HG03280 (cell line): Measurements from ENCODE around the gene EFCAB6.

ENCODE experiments used
- ATAC-seq: cut with Tn5 transposase; IDR thresholded peaks from one replicate; pipeline ENCODE4 v1.9.1; 2021; ENCODE audit warnings: mild to moderate bottlenecking, moderate library complexity; ENCODE audit not compliant: unreplicated experiment

EFCAB6 gene, protein sequence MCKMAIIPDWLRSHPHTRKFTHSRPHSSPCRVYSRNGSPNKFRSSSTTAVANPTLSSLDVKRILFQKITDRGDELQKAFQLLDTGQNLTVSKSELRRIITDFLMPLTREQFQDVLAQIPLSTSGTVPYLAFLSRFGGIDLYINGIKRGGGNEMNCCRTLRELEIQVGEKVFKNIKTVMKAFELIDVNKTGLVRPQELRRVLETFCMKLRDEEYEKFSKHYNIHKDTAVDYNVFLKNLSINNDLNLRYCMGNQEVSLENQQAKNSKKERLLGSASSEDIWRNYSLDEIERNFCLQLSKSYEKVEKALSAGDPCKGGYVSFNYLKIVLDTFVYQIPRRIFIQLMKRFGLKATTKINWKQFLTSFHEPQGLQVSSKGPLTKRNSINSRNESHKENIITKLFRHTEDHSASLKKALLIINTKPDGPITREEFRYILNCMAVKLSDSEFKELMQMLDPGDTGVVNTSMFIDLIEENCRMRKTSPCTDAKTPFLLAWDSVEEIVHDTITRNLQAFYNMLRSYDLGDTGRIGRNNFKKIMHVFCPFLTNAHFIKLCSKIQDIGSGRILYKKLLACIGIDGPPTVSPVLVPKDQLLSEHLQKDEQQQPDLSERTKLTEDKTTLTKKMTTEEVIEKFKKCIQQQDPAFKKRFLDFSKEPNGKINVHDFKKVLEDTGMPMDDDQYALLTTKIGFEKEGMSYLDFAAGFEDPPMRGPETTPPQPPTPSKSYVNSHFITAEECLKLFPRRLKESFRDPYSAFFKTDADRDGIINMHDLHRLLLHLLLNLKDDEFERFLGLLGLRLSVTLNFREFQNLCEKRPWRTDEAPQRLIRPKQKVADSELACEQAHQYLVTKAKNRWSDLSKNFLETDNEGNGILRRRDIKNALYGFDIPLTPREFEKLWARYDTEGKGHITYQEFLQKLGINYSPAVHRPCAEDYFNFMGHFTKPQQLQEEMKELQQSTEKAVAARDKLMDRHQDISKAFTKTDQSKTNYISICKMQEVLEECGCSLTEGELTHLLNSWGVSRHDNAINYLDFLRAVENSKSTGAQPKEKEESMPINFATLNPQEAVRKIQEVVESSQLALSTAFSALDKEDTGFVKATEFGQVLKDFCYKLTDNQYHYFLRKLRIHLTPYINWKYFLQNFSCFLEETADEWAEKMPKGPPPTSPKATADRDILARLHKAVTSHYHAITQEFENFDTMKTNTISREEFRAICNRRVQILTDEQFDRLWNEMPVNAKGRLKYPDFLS (N-terminal part only)

DNA sequence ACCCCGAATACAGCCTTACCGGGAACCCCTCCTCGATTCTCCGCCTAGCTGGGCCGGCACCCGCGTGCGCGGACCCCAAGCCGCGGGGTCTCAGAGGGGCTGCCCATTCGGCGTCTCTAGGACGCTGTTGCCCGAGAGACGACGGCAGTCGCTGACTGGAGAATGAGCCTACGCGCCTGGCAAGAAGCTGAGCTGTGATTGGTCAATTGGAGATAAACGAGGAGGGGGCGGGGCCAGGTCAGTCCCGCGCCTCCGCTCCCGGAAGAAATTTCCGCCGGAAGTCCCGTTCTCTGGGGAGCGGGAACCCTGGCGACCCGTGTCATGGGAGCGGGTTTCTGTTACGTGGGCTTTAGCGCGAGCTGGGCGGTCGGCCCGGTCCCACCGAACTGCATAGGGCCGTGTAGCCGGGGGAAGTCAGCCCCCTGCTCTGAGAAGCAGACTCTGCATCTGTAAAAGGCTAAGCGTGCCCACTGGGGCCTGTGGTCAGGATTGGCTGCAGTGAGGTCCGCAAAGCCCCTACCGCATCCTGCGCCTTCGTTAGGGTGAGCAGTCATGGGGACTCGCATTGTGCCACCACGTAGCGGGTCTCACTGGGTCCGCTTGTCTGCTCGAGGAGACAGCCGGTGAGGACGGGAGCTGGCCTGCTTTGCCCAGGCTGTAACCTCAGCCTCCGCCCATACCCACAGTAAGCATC, at the start of gene EFCAB6:
EFCAB6 (minus strand) TSS at position 157 of the 694 bp plus-strand sequence. CDS start 29,987 bp downstream, outside the sequence.
- peak; percentile 89 for ATAC-seq

DNA sequence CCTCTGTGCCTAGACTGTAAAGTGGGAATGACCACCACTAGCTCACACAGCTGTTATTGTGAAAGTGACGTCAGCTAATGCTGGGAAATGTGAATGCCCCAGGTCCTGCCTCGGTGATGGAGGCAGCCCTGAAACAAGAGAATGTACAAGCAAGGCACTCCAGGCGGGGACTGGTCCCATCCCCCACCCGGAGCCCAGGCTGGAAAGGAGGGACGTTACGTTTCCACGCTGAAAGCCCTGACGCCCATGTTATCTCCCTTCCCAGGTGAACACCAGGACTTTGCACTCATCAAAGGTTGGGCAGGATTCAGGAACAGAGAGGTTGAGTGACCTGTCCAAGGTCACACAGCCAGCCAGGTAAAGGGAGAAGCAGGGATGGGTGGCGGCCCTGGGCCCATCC, 49.4 kb upstream of the EFCAB6 start:
- ATAC-seq: no peak

DNA sequence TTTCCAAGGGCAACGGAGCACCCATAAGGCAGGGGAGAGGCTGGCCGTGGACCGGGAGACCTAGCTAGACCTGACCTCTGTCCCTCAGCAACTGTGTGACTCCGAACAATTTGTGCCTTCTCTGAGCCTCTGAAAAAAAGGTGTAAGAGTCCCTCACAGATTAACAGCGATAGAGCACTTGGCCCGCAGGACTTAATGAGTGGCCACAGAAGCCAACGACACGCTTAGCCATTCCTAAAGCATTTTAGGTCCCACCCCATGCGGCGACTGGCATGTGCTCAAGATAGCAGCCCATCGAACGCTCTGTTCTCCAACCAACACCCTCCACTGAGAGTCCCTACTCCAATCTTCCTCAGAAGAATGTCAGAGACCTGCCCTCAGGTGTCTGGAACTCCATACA, 48.7 kb upstream of the EFCAB6 start:
- ATAC-seq: no peak

DNA sequence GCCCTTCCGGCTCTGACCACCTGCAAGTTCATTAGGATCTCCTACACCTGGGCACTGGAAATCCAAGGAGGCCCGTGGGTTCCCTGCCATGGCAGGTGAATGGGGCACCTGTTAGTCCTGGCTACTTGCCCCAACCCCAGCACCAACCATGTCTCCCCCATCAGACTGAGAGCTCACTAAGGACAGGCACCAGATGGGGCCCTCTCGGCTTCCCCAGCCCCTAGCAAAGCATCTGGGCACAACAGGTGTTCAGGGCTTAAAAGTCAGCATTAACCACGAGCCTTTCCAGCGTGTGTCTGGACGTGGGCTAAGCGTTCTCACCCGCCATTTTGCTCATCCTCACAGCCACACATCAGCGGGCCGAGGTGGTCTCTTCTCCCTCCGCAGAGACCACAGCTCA, 48.0 kb upstream of the EFCAB6 start:
- ATAC-seq: no peak

DNA sequence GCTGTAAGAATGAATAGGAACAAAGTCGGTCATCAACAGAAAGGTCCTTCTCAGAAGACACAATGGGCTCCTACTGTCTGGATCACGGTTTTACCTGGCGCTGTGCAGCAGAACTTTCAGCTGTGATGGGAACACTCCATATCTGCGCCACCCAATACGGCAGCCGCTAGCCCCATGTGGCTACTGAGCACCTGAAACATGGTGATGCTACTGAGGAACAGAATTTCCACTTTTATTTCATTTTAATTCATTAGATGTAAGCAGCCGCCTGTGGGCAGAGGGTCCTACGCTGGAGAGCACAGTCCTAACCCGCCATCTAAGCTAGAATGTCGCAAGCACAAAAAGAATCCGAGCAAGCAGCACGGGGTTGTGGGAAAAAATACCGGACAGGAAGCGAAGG, 47.5 kb upstream of the EFCAB6 start:
- ATAC-seq: no peak

DNA sequence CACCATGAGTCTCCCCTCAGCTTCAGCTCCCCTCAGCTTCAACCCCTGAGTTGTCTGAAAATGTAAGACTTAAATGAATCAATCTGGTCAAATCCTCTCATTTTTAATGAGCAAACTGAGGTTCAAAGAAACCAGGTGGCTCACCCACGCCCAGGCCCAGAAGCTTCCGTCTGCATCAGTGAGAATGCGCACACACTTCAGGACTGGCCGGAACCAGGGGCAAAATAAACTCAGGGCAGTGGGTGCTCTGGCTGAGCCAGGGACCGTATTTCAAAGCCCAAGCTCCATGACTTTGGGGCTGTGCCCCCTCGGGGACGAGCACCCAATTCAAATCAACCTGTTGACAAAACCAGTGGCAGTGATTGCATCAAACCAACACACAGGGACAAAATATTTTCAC, 47.1 kb upstream of the EFCAB6 start:
- ATAC-seq: no peak

DNA sequence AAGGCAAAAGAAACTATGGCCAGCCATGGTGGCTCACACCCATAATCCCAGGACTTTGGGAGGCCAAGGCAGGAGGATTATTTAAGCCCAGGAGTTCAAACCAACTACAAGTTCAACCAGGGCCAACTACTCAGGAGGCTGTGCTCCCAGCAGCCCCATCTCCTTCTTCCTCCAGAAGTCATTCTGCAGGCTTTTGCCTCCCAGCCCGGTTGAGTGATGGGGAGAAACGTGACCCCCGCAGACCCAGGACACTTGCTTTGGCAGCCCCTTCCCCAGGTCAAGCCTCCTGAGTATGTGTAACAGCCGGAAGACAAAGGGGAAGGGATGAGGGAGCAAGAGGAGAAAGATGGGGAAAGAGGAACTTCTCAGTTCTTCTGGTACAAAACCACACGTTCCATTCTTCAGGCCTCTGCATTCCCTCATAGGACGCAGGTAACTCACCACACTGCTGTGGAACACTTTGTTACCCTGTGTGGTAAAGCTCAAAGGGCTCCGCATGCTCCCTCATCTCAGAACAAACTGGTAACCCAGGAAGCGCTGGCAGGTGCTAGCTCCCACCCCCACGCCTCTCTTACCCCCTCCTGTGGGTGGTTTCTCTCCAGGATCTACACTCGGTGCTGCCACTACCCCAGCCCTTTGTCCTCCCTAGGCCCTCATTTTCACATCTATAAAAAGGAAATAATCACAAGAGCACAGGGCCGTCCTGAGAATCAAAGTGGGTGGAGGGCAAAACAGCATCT, 46.2 kb upstream of the EFCAB6 start:
- no peak for ATAC-seq

DNA sequence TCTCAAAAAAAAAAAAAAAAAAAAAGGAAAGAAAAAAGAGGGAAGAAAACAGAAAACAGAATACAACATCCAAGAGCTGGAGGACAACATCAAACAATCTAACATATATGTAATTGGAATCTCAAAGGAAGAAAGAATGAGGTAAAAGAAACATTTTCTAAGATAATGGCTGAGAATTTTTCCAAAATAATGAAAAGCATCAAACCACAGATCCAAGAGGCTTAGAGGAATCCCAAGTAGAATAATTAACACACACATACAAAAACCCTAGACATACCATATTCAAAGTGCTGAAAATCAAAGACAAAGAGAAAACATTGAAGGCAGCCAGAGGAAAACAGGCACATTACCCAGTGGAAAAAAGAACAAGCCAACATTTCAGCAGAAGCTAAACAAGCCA, 45.3 kb upstream of the EFCAB6 start:
- ATAC-seq: no peak

DNA sequence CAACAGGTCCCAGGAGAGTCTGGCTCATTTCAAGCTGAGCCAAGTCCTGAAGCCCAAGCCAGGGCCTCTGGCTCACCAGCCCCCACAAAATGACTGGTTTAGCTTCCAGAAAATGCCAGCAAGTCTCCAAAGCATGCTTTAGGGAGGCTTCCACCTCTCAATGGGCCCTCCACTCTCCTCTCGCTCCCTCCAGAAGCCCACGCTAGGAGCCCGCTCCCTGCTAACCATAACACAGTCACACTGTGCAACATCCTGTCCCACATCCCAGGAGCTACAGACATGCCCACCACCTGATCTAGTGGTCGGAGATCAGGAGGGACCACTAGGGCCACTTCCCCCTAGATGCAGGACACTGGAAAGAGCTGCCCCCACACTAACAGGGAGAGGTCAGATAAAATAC, 43.3 kb upstream of the EFCAB6 start:
- no peak for ATAC-seq

DNA sequence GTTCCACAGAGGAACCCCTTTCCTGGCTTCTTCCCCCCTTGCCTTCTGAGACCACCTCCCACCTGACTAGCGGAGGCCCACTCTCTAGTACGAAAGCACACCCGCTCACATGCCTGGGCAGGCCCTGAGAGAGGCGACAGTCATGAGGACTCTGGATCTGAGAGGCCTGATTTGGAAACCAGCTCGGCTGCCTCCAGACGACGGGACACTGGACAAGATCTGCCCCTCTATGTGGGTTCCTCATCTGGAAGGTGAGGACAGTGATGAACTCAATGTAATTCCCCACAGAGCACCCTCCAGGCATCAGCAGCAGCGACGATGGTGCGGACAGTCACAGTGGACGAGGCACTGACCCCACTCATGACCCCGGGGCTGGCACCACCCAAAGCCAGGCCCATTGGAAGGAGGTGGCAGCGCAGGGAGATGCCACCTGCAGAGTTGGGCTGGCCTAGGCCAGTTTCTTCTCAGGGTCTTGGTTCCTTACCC, 42.7 kb upstream of the EFCAB6 start:
- no peak for ATAC-seq

DNA sequence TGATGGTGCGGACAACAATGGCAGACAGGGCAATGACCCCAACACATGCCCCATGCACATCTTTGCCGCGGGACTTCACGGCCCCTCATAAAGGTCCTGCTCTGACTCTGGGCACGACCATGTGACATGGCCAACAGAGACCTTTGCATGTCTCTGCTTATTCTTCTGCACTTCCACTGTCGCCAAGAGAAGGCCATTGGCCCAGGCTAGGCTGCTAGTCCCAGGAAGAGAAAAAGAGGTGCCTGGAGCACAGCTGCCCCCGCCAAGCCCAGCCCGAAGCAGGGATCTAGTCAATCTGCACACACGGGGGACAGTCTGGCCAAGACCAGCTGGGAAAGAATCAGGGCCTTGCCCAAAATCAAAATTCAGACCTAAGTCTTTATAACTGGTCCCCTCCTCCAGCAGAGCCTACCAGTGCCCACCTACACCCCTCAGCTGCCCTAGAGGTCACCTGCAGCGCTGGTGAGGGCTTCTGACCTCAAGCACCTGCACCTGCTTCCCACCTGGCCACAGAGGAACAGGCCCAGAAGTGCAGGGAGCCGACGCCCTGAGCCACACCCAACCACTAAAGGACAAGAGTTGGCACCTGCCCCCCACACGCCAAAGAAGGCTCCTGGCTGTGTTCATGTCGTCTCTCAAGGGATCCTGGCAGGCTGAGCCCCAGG, 42.1 kb upstream of the EFCAB6 start:
- ATAC-seq: no peak

DNA sequence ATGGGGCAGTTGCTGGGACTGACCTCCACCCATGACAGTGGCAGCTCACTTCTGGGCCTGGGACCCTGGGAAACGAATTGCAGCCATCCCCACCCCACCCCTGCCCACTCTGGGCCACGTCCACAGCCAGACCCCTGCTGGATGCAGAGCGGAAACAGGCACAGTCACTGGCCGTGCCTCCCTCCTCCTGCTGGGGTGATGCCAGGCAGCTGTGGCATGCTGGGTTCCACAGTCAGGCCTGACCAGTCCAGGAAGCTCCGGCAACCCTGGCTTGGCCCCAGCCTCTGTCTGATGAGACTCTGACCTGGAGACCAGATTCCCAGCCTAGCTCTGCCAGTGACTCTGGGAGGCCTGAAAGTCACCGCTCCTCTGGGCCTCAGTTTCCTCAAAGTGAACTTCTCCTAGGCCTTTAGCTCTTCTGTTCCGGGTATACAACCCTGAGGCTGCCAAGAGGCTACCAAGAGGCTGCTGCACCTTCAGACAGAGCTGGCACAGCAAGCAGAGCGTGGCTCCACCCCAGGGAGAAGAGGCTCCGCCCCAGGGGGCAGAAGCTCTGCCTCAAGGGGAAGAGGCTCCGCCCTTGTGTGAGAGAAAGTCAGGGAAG, 41.3 kb upstream of the EFCAB6 start:
- no peak for ATAC-seq

DNA sequence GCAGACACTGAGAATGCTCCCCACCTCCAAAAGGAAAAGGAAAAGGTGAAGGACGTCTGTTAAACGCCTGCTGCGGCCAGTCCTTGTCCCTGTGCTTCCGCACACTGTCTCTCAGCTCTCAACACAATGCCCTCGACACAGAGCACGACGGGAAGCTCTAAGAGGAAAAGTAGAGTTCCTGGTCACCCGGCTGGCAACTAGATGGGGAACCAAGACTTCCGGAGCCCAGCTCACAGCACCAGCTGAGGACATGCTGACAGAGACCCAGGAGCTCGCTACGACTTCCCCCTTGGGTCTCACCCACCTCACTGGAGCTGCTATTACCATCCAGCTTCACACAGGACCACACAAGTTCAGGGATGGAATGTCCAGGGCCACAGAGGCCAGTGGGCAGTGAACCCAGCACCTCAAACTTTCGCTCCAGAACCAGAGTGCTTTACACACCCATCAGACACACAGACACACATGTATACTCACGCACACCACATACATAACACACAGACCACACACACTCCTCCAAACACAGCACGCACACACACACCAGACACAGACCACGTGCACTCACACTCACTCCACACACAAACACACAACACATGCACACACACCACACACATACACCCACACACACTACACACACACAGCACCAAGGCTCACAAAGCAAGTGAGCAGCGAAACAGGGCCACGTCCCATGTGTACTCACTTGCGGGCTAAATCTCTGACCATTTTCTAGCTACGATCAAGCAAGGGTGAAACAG, 40.6 kb upstream of the EFCAB6 start:
- no peak for ATAC-seq

DNA sequence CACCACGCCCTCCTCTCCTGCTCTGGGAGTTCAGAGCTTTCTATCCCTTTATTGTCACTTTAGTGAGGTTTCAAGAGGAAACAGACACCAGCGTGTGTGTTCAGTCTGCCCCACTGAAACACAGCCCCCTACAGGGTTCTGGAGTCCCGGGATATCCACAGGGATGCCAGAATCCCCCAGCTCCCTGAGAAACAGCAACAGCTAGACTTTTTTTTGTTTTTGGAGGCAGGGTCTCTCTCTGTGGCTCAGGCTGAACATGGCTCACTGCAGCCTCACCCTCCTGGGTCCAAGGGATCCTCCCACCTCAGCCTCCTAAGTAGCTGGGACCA, 39.8 kb upstream of the EFCAB6 start:
- ATAC-seq: no peak

DNA sequence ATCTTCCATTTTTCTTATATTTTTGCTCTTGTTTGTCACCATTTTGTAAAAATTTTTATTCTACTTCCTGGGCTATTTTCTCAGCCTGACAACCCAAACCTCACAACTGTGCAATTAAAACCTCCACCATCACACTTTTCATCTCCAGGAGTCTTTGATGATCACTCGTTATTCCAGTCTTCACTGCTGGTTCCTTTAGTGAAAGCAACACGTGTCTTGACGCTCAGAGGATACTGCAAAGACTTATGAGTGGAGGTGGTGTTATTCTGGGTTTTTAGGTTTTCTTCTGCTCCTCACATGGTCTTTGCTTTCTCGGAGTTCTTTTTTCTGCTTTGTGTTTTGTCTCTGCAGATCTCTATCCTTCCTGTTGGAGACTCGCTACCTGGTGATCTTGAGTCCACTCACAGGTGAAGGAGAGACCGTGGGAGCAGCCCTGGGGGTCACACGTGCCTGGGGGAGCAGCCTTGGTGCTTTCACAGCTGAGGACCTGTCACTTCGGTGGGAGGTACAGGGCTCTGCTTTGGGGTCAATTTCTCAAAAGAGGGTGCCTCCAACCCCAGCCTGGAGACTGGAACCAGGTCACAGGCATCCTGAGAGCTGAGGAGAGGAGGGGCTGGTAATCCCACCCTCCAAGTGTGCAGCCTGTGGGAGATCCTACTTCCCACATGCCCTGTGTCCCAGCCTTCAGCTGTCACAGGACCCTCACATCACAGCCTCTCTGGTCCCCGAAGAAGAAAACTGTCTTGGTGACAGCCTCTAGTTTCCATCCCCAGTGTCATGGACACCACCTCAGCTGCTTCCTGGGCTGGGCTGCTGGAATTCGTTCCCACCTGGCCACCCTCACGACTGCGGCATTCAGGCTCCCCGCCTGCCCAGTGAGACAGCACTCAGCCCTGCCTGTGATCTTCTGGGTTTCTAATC, 39.2 kb upstream of the EFCAB6 start:
- ATAC-seq: no peak

DNA sequence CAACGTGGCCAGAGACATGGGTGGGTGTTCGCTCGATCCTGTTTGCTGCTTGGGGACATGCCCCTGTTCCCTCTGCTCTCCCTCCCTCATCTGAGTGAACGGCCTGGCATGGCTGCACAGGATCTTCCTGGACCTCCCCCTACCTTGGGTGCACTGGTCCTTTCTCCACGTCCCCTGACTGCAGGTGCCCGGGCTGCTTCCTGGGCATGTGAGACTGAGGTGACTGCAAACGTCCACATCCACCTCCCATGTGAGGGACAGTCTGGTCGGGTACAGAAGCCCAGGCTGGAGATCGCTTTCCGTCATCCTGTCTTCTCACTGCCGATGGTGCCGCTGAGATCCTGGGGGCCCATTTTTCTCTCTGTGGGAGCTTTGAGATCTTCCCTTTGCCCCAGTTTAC, 38.4 kb upstream of the EFCAB6 start:
- ATAC-seq: no peak

DNA sequence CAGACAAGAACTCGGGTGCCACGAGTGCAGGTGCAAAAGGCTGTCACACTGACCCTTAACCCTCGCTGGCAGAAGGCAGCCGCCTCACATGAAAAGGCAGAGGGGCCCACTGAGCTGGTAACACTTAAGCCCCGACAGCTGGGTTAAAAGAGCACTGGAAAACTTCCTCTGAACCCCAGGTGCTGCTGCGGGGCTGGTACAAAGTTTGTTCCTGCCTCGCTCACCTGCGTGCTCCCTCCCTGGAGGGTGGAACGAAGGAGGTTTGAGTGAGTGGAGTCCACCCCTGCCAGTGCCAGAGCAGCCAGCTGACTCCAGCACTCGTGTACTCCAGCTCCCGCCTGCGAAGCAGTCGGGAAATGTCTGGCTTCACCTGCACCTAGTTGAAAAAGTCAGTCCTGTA, 37.6 kb upstream of the EFCAB6 start:
- ATAC-seq: no peak
